Measurements from ENCODE around the gene APMAP. TPM values are rescaled to one million over a fixed set of nuclear protein-coding genes. Genes with fewer than 3 reads are reported as not detected.

Gene APMAP
- total and polyA plus RNA-seq, 8 donors = 20.8 to 47.8 (median 28.4) TPM

DNA sequence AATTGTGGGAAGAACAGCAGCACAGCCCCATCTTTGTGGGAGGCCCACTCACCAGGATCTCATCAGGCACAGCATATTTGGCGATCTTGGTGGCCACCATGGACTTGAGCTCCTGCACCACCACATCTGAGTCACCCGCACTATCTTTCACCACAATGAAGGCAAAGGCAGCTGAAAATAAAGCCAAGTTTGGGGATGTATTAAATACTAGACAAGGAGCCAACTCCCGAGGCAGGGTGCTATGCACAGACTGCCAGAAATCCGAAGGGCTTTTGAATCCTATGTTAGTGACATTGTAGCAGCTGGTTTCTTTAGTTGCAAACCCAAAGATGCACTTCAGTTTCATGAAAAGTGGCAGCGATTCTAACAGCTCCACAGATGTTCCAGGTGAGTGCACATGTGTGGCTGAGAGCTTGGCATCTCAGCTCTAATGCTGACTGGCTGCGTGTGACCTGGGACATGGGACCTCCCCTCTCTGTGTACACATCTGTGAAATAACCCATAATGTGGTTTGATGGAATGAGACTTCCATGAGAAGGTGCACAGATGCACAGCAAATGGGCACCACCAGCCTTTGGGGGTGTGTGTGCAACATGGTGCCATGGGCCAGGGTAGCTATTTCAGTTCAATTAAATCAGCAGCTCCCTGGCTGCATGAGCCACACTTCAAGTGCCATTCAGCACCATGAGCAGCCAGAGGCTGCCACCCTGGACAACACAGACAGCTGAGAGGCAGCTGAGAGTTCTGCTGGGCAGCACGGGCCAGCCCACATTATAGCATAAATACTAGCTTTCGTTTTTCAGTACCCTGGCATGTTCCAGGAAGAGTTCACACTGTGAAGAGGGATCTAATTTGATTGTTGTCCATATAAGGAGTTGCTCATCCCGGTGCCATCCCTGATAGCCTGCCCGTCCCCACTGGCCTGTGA, 16.9 kb upstream of the APMAP start:
- DNase-seq (peak in 3 of 6 donors; percentile 37 to 59 (median 58)), ATAC-seq (peak; percentile 37 to 73 (median 65)), FAIRE-seq (no peak)
- intact Hi-C loops (cut with DNase I) = loop anchor here in 2 of 3 donors (5.0 to 10.0 kb wide), 2 partner anchors 38 to 175 kb away; no protein-coding TSS in a partner anchor
- Histone ChIP-seq H3K27me3 (no peaks in the 10 kb centered on the region), H3K4me1 (peaks cover 4 to 10% (median 8%) of the 10 kb centered on the region in 3 donors), H3K4me3 (no peak overlapping the region), H3K9me3 (no peaks in the 10 kb centered on the region), H3K27ac (no peak overlapping the region), H3K36me3 (peaks cover 0 to 76% (median 43%) of the 10 kb centered on the region in 3 donors)
- 66 to 67% methylated on average over 10 of the region's 10 CpGs for WGBS, 2 donors
- TF ChIP-seq, protein P1, sequence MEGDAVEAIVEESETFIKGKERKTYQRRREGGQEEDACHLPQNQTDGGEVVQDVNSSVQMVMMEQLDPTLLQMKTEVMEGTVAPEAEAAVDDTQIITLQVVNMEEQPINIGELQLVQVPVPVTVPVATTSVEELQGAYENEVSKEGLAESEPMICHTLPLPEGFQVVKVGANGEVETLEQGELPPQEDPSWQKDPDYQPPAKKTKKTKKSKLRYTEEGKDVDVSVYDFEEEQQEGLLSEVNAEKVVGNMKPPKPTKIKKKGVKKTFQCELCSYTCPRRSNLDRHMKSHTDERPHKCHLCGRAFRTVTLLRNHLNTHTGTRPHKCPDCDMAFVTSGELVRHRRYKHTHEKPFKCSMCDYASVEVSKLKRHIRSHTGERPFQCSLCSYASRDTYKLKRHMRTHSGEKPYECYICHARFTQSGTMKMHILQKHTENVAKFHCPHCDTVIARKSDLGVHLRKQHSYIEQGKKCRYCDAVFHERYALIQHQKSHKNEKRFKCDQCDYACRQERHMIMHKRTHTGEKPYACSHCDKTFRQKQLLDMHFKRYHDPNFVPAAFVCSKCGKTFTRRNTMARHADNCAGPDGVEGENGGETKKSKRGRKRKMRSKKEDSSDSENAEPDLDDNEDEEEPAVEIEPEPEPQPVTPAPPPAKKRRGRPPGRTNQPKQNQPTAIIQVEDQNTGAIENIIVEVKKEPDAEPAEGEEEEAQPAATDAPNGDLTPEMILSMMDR (IDR thresholded peaks at IDR 0.05) = no peak

DNA sequence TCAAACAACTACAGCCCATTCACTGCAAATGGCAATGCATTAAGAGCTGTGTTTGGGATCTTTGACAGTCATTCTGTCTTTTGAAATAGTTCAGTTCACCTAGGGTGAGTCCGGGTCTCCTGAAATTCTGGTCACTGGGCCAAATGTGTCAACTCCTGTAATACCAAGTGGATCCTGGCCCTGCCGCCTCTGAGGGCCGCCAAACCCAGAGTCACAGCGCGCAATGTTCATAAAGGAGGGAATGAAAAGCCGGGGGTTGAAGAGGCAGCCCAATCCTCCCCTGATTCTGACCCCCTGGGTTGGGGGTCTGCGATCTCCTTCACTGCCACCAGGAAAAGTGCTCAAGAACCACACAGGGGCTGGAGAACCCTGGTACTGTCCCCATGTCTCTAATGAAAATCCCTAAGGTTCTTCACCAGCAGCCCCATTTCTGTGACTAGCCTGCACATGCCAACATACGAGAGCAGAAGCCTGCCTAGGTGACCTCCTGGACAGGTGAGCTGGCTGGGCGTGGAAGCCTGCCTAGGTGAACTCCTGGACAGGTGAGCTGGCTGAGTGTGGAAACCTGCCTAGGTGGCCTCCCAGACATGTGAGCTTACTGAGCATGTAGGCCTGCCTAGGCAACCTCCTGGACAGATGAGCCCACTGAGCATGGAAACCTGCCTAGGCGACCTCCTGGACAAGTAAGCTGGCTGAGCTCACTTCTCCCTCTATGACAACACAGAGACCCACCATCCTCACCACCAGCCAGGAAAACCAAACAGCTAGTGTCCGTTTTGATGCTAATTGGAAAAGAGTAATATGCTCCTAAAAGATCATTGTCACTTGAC, 16.1 kb upstream of the APMAP start:
- ATAC-seq = no peak
- WGBS, 2 donors = 86 to 90% methylated on average over 11 of the region's 11 CpGs

DNA sequence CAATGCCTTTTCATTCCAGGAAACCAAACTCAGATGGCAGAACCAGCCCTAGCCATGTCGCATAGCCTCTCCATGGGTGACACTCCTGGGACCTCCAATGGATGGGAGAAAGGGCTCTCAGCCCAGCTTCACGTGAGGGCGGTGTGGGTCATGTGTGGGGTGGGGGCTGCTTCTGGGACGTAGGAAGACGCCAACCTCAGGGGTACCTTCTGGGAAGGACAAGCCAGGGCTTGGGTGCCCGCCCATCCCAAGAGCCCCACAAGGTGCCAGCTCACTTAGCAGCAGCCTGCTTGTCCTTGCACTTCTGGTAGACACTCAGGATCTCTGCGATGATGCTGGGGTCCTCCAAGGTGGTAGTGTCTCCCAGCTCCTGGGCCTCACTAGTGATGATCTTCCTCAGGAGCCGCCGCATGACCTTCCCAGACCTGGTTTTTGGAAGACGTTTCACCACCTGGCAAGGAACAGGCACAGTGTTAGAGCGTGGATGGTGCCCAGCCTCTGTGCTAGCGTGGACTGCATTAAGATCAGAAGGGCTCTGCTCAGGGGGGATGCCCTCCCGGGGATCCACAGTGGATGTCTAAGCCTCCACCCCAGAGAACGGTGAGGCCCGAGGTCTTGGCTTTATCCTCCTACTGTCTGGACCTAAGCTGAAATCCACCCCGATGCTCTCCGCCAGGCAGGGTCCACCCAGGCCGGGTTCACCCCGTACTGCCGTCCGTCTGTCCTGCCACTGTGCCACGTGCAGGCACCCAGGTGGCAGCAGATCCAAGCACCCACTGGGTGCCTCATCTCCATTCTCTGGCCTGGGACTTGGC, 15.1 kb upstream of the APMAP start:
- TF ChIP-seq, protein P1 (IDR thresholded peaks at IDR 0.05) = no peak
- no peak for FAIRE-seq
- H3K36me3 ChIP-seq = peaks cover 0 to 58% (median 28%) of the 10 kb centered on the region in 3 donors
- H3K27me3 ChIP-seq = no peaks in the 10 kb centered on the region
- no peak for ATAC-seq
- peak in 1 of 6 donors; percentile 1 for DNase-seq
- H3K9me3 ChIP-seq = no peaks in the 10 kb centered on the region
- no peak overlapping the region for H3K27ac ChIP-seq
- 93 to 94% methylated on average over 22 of the region's 22 CpGs for WGBS, 2 donors
- H3K4me3 ChIP-seq = no peak overlapping the region
- intact Hi-C loops (cut with DNase I) = loop anchor here in 1 of 3 donors (10.0 kb wide), 1 partner anchor 177 kb away; no protein-coding TSS in a partner anchor
- peaks cover 4 to 10% (median 8%) of the 10 kb centered on the region in 3 donors for H3K4me1 ChIP-seq

More for the DNA sequence above, 16.1 kb upstream of the APMAP start:
- TF ChIP-seq, protein P1 (IDR thresholded peaks at IDR 0.05) = no peak
- DNase-seq (peak in 1 of 6 donors; percentile 3), FAIRE-seq (no peak)
- no peak overlapping the region for H3K4me3 ChIP-seq
- H3K36me3 ChIP-seq = peaks cover 0 to 67% (median 36%) of the 10 kb centered on the region in 3 donors
- no peak overlapping the region for H3K27ac ChIP-seq
- H3K27me3 ChIP-seq = no peaks in the 10 kb centered on the region
- no peaks in the 10 kb centered on the region for H3K9me3 ChIP-seq
- intact Hi-C loops (cut with DNase I) = loop anchor here in 1 of 3 donors (10.0 kb wide), 1 partner anchor 176 kb away; no protein-coding TSS in a partner anchor
- H3K4me1 ChIP-seq = peaks cover 4 to 10% (median 8%) of the 10 kb centered on the region in 3 donors

DNA sequence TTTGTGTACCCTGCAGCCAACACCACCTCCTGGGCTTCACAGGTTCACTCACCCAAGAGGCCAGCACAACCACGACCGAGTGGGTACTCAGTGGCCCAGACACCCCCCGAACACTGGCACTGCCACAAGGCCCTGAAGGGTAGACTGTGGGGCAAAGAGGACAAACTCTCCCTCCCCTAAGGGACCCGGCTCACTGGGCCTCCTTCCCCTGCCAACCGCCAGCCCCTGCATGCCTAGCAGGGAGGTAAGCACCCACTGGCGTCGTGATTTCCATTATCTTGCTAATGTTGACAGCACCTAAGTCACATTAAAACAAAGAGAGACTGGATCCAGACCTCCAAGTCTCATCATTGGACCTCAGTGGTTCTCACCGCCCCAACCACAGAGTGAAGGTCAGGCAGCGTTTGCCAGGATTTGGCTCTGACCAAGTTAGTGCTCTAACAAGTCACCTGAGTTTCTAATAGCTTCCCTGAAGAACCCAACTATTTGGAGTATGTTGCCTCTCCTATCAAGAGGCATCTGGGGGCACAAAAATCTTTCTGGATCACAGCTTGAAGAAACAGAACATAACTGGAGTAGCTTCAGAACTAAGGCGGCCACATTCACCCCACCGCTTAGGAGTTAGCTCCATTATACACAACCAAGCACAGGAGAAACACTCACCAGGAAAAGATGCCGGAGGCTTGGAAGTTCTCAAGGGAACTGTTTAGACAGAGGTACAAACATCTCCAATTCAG, 14.0 kb upstream of the APMAP start:
- Histone ChIP-seq H3K27me3 (no peaks in the 10 kb centered on the region), H3K4me1 (peaks cover under 1 to 4% (median 3%) of the 10 kb centered on the region in 3 donors), H3K27ac (peak overlapping the region in 1 of 4 donors; percentile 5), H3K9me3 (no peaks in the 10 kb centered on the region), H3K36me3 (peaks cover 0 to 47% (median 22%) of the 10 kb centered on the region in 3 donors), H3K4me3 (no peak overlapping the region)
- ATAC-seq (no peak), DNase-seq (no peak), FAIRE-seq (no peak)
- intact Hi-C loops (cut with DNase I) = loop anchor here in 1 of 3 donors (10.0 kb wide), 1 partner anchor 178 kb away; no protein-coding TSS in a partner anchor
- 79 to 81% methylated on average over 12 of the region's 12 CpGs for WGBS, 2 donors
- TF ChIP-seq, protein P1 (IDR thresholded peaks at IDR 0.05) = no peak

All from pancreas (tissue), 10 donors.